OCI-LY7 (cell line): Measurements from ENCODE around the gene HERC6.

Experiments used
- EZH2phosphoT487 ChIP-seq: fragments of 200-600 bp; sonication (generic); IDR thresholded peaks from 2 replicates; pipeline ENCODE4 v1.6.1; 2018; ENCODE audit warnings: low read depth, borderline replicate concordance, mild to moderate bottlenecking, mixed run types, antibody characterized with exemption, low read length, moderate library complexity, mixed read lengths
- TF ChIP-seq, protein P1 (sequence below): fragments of 200-600 bp; sonication (generic); conservative IDR thresholded peaks from 2 replicates; pipeline ENCODE4 v1.5.1; 2014; ENCODE audit warnings: mild to moderate bottlenecking, antibody characterized with exemption, low read length, moderate library complexity, mixed read lengths

DNA sequence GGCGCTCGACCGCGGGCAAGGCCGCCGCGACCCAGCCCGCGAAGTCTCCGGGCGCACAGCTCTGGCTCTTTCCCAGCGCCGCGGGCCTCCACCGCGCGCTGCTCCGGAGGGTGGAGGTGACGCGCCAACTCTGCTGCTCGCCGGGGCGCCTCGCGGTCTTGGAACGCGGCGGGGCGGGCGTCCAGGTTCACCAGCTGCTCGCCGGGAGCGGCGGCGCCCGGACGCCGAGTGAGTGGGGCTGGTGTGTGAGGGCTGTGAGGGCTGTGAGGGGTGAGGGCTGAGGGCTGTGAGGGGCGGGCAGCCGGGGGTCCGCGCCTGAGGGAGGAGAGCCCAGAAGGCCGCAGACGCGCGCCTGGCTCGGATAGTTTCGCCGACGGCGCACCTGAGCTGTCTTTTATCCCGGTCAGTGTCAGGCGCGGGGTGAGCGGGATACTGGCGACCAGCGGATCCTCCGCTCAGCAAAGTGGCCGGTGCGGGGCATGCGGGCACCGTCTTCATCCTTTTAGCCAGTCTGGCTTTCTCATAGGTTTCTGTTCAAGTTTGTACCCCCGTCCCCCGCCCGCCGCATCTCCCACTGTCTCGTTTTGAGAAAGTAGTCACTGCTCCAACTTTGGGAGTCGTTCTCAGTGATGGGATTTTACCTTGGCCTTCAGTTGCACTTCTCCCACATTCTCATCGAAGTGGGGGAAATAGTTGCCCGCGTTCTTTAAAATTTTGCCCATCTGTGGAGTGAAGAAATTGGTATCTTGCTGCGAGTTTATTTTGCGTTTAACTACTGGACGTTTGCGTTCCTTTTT, 78.9 kb downstream of the HERC6 start:
- TF ChIP-seq, protein P1, sequence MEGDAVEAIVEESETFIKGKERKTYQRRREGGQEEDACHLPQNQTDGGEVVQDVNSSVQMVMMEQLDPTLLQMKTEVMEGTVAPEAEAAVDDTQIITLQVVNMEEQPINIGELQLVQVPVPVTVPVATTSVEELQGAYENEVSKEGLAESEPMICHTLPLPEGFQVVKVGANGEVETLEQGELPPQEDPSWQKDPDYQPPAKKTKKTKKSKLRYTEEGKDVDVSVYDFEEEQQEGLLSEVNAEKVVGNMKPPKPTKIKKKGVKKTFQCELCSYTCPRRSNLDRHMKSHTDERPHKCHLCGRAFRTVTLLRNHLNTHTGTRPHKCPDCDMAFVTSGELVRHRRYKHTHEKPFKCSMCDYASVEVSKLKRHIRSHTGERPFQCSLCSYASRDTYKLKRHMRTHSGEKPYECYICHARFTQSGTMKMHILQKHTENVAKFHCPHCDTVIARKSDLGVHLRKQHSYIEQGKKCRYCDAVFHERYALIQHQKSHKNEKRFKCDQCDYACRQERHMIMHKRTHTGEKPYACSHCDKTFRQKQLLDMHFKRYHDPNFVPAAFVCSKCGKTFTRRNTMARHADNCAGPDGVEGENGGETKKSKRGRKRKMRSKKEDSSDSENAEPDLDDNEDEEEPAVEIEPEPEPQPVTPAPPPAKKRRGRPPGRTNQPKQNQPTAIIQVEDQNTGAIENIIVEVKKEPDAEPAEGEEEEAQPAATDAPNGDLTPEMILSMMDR: no peak
- no peak for TF ChIP-seq EZH2phosphoT487
